ENCODE measurements around the gene EPHX1. TPM values are rescaled to one million over a fixed set of nuclear protein-coding genes. Genes with fewer than 3 reads are reported as not detected.

Gene EPHX1
- total and polyA plus RNA-seq, 2 of the 8 experiments (the other 6 are each of a cell fraction or from before 2014, with no cell fraction given), result 45.3 to 79.1 TPM

DNA sequence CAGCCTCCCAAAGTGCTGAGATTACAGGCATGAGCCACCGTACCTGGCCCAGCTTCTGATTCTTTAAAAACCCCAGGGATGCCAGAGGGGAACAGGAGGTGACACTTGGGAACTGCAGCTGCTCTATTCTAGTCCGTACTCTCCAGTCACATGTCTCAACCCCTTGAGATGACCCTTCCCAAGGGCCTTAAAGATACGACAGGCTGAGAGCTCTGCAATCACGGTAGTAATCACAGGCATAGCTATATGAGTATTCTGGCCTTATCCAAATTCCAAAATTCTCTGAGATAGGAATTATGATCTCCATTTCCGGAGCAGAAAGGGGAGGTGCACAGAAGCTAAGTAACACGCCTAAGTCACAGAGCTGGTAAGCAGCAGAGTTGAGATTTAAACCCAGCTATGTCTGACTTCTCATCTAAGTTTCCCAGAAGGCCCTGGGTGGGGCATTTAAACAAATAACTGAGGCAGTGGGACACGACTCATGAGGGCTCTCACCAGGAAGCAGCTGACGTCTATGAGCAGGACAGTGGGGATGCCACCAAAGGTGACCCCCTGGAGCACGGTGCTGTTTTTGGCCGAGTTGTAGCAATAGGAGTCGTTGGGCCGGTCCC, 67.1 kb downstream of the EPHX1 start:
- no peak for FAIRE-seq
- no peak overlapping the region for H2BK12ac ChIP-seq (ENCODE audit: low read depth, low read length)
- no peak overlapping the region for H3K9ac ChIP-seq (replicated peaks in 1 of 4; ENCODE audit: extremely low read depth in 1 of 4, low read depth in 3 of 4, low read length in 3 of 4)
- no peak overlapping the region for H3K27ac ChIP-seq (ENCODE audit: low read depth, low read length)
- H2AFZ ChIP-seq (ENCODE audit: low read length), result no peak overlapping the region
- peaks cover 0 to 5% (median 0%) of the 10 kb centered on the region in 4 experiments; a peak in 3 of 8 replicates for H3K36me3 ChIP-seq (ENCODE audit: control insufficient read depth in 2 of 4, insufficient read depth in 4 of 4, low read length in 3 of 4)
- ChIA-PET POLR2A (ENCODE audit: partially characterized antibody) (interaction anchor here (0.8 to 1.7 kb wide), 7 partner anchors 25 to 68 kb away, joined by 3 to 5 read pairs (median 4); partner anchors contain the start of gene PYCR2), CTCF (ENCODE audit: partially characterized antibody) (interaction anchor here (0.5 to 21.3 kb wide), 42 partner anchors 10 to 405 kb away, joined by 3 to 406 read pairs (median 4); partner anchors contain the start of genes LEFTY1, PYCR2 and SRP9)
- no peak overlapping the region for H3K4ac ChIP-seq (replicated peaks; ENCODE audit: insufficient read length, low read depth, low read length)
- H3K14ac ChIP-seq (ENCODE audit: insufficient read length), result no peak overlapping the region
- H3K23ac ChIP-seq (ENCODE audit: insufficient read length), result no peak overlapping the region
- H3K4me3 ChIP-seq (ENCODE audit: extremely low read depth in 1 of 4, insufficient read depth in 2 of 4, low read depth in 3 of 4, low read length in 4 of 4), result no peak overlapping the region
- no peaks in the 10 kb centered on the region; the same call in 1 of the 2 replicates for H3K23me2 ChIP-seq (ENCODE audit: low read depth, low read length)
- peaks cover 0 to 2% (median 1%) of the 10 kb centered on the region in 4 experiments; a peak in 2 of 7 replicates for H3K27me3 ChIP-seq (replicated peaks in 1 of 4; ENCODE audit: control insufficient read depth in 3 of 4, extremely low read depth in 1 of 4, insufficient read depth in 3 of 4, low read length in 3 of 4)
- H2BK120ac ChIP-seq (replicated peaks; ENCODE audit: low read depth, low read length), result no peak overlapping the region
- no peaks in the 10 kb centered on the region for H3K9me3 ChIP-seq (ENCODE audit: insufficient read depth in 2 of 2, low read depth in 1 of 2, low read length in 1 of 2)
- 92% methylated on average over 12 of the region's 12 CpGs; no CpG with 5 or more reads in 1 of the 2 experiments for WGBS, 2 experiments (ENCODE audit: extremely low coverage in 1 of 2, insufficient coverage in 1 of 2, insufficient read length in 1 of 2, insufficient replicate concordance in 2 of 2, low coverage in 1 of 2, low lambda C conversion rate in 2 of 2, missing lambda C conversion rate in 1 of 2)
- no peak for DNase-seq (ENCODE audit: low read depth in 1 of 2, low spot score in 2 of 2)
- H3K56ac ChIP-seq (replicated peaks; ENCODE audit: insufficient read length, low read depth, low read length), result no peak overlapping the region
- H4K20me1 ChIP-seq (replicated peaks in 1 of 2; ENCODE audit: control insufficient read depth in 1 of 2, insufficient read depth in 2 of 2, low read length in 2 of 2), result peaks cover 2 to 13% of the 10 kb centered on the region in 2 experiments
- H3K4me2 ChIP-seq (ENCODE audit: insufficient read depth in 1 of 2, low read depth in 2 of 2, low read length in 2 of 2), result no peak overlapping the region
- no peak overlapping the region for H4K91ac ChIP-seq (replicated peaks; ENCODE audit: insufficient read length, low read length)
- H4K5ac ChIP-seq (ENCODE audit: insufficient read length, low read depth, low read length), result no peak overlapping the region
- H3K18ac ChIP-seq (ENCODE audit: extremely low read depth, low read length), result no peak overlapping the region
- H3K79me2 ChIP-seq (ENCODE audit: control insufficient read depth in 1 of 2, insufficient read depth in 2 of 2, low read length in 2 of 2), result peaks cover 0 to 13% of the 10 kb centered on the region in 2 experiments; a peak in 2 of 4 replicates
- peaks cover 9 to 20% (median 15%) of the 10 kb centered on the region in 4 experiments for H3K4me1 ChIP-seq (replicated peaks in 1 of 4; ENCODE audit: control insufficient read depth in 3 of 4, insufficient read depth in 4 of 4, low read length in 3 of 4)
- H2BK5ac ChIP-seq (ENCODE audit: low read depth, low read length), result no peak overlapping the region; the same call in 1 of the 2 replicates
- no peak overlapping the region for H2AK5ac ChIP-seq (ENCODE audit: low read depth, low read length)
- no peak overlapping the region for H2BK20ac ChIP-seq (ENCODE audit: low read length)
- no peak overlapping the region for H4K8ac ChIP-seq (ENCODE audit: extremely low read depth, insufficient read depth, low read length)
- no peak overlapping the region for H2BK15ac ChIP-seq (ENCODE audit: low read length)
- H3K79me1 ChIP-seq (ENCODE audit: low read depth, low read length), result peaks cover 24% of the 10 kb centered on the region
- TF ChIP-seq USF2 (IDR thresholded peaks at IDR 0.05; ENCODE audit: low read length) (no peak), TEAD4 (IDR thresholded peaks at IDR 0.05; ENCODE audit: low read depth, low read length) (no peak), BRCA1 (IDR thresholded peaks at IDR 0.05; ENCODE audit: low read depth, low read length) (no peak), NRF1 (IDR thresholded peaks at IDR 0.05; ENCODE audit: low read depth, low read length) (no peak), FOSL1 (IDR thresholded peaks at IDR 0.05; ENCODE audit: insufficient read depth, low read depth, low read length) (no peak), RAD21 (IDR thresholded peaks at IDR 0.05 in 1 of 2, conservative IDR thresholded peaks at IDR 0.05 in 1 of 2; ENCODE audit: low read depth in 2 of 2, low read length in 2 of 2) (no peak), SAP30 (IDR thresholded peaks at IDR 0.05; ENCODE audit: insufficient read depth, insufficient replicate concordance, low read length) (no peak)
- TF ChIP-seq, protein P1, sequence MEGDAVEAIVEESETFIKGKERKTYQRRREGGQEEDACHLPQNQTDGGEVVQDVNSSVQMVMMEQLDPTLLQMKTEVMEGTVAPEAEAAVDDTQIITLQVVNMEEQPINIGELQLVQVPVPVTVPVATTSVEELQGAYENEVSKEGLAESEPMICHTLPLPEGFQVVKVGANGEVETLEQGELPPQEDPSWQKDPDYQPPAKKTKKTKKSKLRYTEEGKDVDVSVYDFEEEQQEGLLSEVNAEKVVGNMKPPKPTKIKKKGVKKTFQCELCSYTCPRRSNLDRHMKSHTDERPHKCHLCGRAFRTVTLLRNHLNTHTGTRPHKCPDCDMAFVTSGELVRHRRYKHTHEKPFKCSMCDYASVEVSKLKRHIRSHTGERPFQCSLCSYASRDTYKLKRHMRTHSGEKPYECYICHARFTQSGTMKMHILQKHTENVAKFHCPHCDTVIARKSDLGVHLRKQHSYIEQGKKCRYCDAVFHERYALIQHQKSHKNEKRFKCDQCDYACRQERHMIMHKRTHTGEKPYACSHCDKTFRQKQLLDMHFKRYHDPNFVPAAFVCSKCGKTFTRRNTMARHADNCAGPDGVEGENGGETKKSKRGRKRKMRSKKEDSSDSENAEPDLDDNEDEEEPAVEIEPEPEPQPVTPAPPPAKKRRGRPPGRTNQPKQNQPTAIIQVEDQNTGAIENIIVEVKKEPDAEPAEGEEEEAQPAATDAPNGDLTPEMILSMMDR (IDR thresholded peaks at IDR 0.05; ENCODE audit: control extremely low read depth in 1 of 3, insufficient read depth in 1 of 3, low read depth in 1 of 3, low read length in 3 of 3), result no peak
